ENCODE data around the gene GALNT3. TPM values are rescaled to one million over a fixed set of nuclear protein-coding genes. Genes with fewer than 3 reads are reported as not detected.

GALNT3 gene
- total and polyA plus RNA-seq, 2 of the 8 experiments (the other 6 are each of a cell fraction or from before 2014, with no cell fraction given): 3.4 to 23.6 TPM

- TF ChIP-seq CBX5 (IDR thresholded peaks at IDR 0.05; ENCODE audit: low read depth, low read length) (no peak), MAFK (IDR thresholded peaks at IDR 0.05; ENCODE audit: low read depth, low read length) (no peak), PHF8 (conservative IDR thresholded peaks at IDR 0.05; ENCODE audit: low read depth, low read length) (no peak), CTBP2 (IDR thresholded peaks at IDR 0.05; ENCODE audit: borderline replicate concordance, insufficient read depth, insufficient read length, low read length) (no peak), YY1 (IDR thresholded peaks at IDR 0.05; ENCODE audit: low read depth, low read length) (no peak), SRF (IDR thresholded peaks at IDR 0.05; ENCODE audit: low read depth, low read length) (no peak)
- TF ChIP-seq, protein P1, sequence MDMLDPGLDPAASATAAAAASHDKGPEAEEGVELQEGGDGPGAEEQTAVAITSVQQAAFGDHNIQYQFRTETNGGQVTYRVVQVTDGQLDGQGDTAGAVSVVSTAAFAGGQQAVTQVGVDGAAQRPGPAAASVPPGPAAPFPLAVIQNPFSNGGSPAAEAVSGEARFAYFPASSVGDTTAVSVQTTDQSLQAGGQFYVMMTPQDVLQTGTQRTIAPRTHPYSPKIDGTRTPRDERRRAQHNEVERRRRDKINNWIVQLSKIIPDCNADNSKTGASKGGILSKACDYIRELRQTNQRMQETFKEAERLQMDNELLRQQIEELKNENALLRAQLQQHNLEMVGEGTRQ (IDR thresholded peaks at IDR 0.05; ENCODE audit: low read length): no peak
These were observed 27.6 kb downstream of the GALNT3 start (continued) for GRCh38 chr2:165766326-165766927.
